Retinal pigment epithelial cell (primary cell): ENCODE results near the gene PHLDA2.
A peak's percentile ranks its signal among the peaks of the same experiment; 100 is the strongest.

Source experiments
- DNase-seq: peaks from one replicate; pipeline ENCODE4 v3.0.0-alpha.2; 2010; ENCODE audit warnings: low read depth
- H3K4me3 ChIP-seq: 2 replicates; pipeline ENCODE4 v1.5.1; 2011; ENCODE audit warnings: mild to moderate bottlenecking, low read length, control low read depth, moderate library complexity
- CTCF ChIP-seq: conservative IDR thresholded peaks from 2 replicates; pipeline ENCODE4 v1.5.1; 2011; ENCODE audit warnings: low read depth, low read length, control low read depth, inconsistent platforms

The PHLDA2 gene

DNA sequence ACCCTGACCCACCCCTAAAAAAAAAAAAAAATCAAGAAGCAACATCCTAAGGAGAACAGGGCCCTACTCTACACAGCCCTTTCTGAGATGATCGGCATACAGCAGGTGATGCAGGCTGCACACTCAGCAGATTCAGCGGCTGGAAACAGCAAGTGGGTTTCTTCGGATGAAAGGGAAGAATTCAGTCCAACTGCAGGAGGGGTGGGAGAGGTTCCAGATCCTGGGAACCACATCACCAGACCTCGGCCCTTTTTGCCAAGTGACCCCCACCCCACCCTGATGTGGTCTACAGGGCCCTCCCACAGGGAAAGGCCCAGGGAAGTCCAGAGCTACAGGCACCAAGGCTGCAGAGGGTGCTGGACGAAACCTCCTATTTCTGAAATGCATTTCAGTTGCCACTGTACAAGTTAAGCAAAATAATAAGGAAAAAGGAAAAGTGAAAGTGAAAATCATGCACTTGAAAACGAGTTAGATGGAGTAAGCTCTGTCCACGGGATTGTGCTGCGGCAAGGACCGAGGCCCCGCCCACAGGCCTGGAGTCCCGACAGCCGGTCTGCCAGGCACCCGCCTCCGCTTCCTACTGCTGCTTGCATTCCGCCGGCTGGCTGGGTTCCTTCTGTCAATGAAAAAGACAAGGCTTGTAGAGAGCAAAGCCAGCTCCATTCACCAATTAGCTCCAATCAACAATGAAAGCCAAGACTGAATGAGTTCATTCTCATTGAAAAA lies 16.0 kb upstream of the PHLDA2 start:
- DNase-seq = peak; percentile 60
- no peak for TF ChIP-seq CTCF

DNA sequence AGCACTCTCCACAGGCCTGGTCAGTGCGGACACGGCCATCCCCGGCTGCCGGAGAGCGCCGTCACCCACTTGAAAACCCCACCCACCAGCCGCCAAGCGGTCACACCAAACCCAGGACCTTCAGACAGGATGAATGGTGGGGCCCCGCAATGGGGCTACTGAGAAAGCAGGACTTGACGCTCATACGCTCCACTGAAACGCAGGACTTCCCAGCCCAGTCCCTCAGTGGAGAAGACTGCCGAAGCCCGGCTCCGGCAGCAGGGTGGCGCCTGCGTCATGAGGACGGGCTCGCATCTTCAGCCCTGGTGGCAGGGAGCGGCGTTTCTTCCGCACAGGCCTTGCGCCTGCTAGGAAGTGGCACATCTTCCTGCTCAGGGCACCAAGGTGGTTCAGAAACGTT lies 15.3 kb upstream of the PHLDA2 start:
- no peak overlapping the region for H3K4me3 ChIP-seq
- no peak for DNase-seq
- TF ChIP-seq CTCF = no peak

More for the DNA sequence above, 16.0 kb upstream of the PHLDA2 start:
- no peak overlapping the region for H3K4me3 ChIP-seq

DNA sequence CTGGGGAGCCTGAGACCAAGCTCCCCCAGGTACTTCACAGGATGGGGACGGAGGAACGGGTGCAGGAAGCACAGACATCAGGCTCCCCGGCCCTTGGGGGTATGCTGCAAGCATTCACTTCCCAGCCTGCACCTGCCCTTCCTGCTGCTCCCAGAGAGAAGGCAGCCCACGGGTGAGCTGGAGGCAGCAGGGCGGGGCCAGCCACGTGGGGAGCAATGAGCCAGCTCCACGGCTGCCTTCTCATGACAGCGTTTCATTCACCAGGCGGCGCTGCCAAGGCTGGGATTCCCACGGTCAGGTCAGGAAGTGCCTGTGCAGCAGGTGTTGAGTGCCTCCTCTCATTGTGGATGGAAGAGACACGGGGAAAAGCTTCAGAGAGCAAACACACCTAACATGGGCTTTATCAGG lies 14.5 kb upstream of the PHLDA2 start:
- no peak overlapping the region for H3K4me3 ChIP-seq
- no peak for TF ChIP-seq CTCF
- no peak for DNase-seq

DNA sequence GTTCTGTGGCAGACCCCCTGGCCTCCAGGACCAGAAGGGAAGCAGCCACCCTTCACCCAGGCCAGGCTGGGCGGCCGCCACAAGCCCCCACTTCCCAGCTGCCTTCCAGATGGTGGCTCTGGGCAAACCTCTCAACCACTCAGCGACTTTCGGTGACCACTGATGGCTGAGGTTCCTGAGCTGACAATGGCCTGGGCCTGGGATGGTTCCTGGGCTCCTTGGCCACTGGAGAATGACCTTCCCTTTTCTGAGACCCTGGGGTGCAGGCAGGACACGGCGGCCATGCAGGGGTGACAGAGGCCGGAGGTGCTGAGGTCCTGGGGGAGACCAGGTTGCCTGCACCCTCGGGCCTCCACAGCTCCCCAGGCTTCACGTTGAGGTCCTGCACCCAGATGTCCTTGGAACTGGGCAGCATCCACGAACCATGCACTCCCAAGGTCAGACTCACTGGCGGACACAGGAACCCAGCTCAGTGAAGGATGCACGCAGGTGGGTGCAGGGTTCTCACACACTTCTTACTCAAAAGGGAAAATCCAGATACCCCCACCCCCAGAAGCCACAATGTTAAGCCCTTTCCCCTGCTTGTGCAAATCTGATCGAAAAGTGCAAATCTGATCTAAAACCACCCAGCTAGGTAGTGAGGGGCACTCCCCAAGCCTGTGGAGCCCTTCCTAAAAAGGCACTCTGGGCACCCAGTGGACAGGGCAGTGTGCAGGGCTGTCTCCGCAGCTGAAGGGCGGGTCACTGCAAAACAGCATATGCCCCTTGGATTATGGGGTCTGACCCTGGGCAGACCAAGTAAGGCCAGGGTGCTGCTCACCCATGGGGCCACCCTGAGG lies 13.9 kb upstream of the PHLDA2 start:
- no peak for TF ChIP-seq CTCF

GRCh38 chr11:2942447-2942846 lies 13.2 kb upstream of the PHLDA2 start:
- DNase-seq = no peak
- TF ChIP-seq CTCF = no peak
- H3K4me3 ChIP-seq = no peak overlapping the region

More for the DNA sequence above, 13.9 kb upstream of the PHLDA2 start:
- no peak for DNase-seq
- H3K4me3 ChIP-seq = no peak overlapping the region

GRCh38 chr11:2940921-2941821 lies 12.0 kb upstream of the PHLDA2 start:
- no peak for TF ChIP-seq CTCF
- no peak for DNase-seq
- H3K4me3 ChIP-seq = no peak overlapping the region
